ENCODE data around the gene TBCE. TPM values are rescaled to one million over a fixed set of nuclear protein-coding genes. Genes with fewer than 3 reads are reported as not detected.
A peak's percentile ranks its signal among the peaks of the same experiment; 100 is the strongest.

The TBCE gene
- total and polyA plus RNA-seq, 7 donors, result 20.6 to 41.5 (median 26.8) TPM

GRCh38 chr1:235434001-235434400 is 66.8 kb downstream of the TBCE start:
- DNase-seq, result no peak
- Histone ChIP-seq H3K36me3 (ENCODE audit: insufficient read depth in 1 of 2, low read depth in 1 of 2) (peaks cover 0 to 73% of the 10 kb centered on the region in 2 donors), H3K27me3 (ENCODE audit: insufficient read depth in 3 of 3, low read length in 2 of 3) (no peaks in the 10 kb centered on the region), H3K9me3 (no peaks in the 10 kb centered on the region), H3K27ac (no peak overlapping the region), H3K4me1 (no peaks in the 10 kb centered on the region), H3K4me3 (no peak overlapping the region)
- intact Hi-C loops (cut with DNase I), result no loop called here
- no peak for TF ChIP-seq CTCF (IDR thresholded peaks at IDR 0.05)
- ATAC-seq, result no peak
- WGBS, 3 donors, result 89 to 92% (median 90%) methylated on average over 8 of the region's 8 CpGs

GRCh38 chr1:235441159-235441685 is 74.0 kb downstream of the TBCE start:
- Histone ChIP-seq H3K9me3 (no peaks in the 10 kb centered on the region), H3K36me3 (ENCODE audit: insufficient read depth in 1 of 2, low read depth in 1 of 2) (peaks cover 13 to 95% of the 10 kb centered on the region in 2 donors), H3K27ac (peak overlapping the region; percentile 10), H3K4me3 (no peak overlapping the region), H3K4me1 (no peaks in the 10 kb centered on the region), H3K27me3 (ENCODE audit: insufficient read depth in 3 of 3, low read length in 2 of 3) (no peaks in the 10 kb centered on the region)
- intact Hi-C loops (cut with DNase I), result no loop called here
- ATAC-seq (peak; percentile 35 to 72 (median 48)), DNase-seq (no peak)
- whole genome bisulfite sequencing, 3 donors, result 32 to 62% (median 40%) methylated on average over 6 of the region's 6 CpGs
- TF ChIP-seq CTCF (IDR thresholded peaks at IDR 0.05), result no peak

- H3K27me3 ChIP-seq (ENCODE audit: insufficient read depth in 3 of 3, low read length in 2 of 3), result no peaks in the 10 kb centered on the region
- ATAC-seq, result peak; percentile 43 to 77 (median 57)
- no peak for TF ChIP-seq CTCF (IDR thresholded peaks at IDR 0.05)
- no peaks in the 10 kb centered on the region for H3K9me3 ChIP-seq
- 88 to 94% (median 90%) methylated on average over 9 of the region's 9 CpGs for WGBS, 3 donors
- no peak overlapping the region for H3K4me3 ChIP-seq
- H3K36me3 ChIP-seq (ENCODE audit: insufficient read depth in 1 of 2, low read depth in 1 of 2), result peaks cover 17 to 95% of the 10 kb centered on the region in 2 donors
- DNase-seq, result no peak
- intact Hi-C loops (cut with DNase I), result no loop called here
- peak overlapping the region; percentile 24 for H3K27ac ChIP-seq
- no peaks in the 10 kb centered on the region for H3K4me1 ChIP-seq
These were observed 75.7 kb downstream of the TBCE start for GRCh38 chr1:235442788-235443429.

GRCh38 chr1:235448616-235449015 is 81.4 kb downstream of the TBCE start:
- DNase-seq (no peak), ATAC-seq (no peak)
- intact Hi-C loops (cut with DNase I), result no loop called here
- H3K9me3 ChIP-seq, result no peaks in the 10 kb centered on the region
- H3K27me3 ChIP-seq (ENCODE audit: insufficient read depth in 3 of 3, low read length in 2 of 3), result no peaks in the 10 kb centered on the region
- H3K4me1 ChIP-seq, result no peaks in the 10 kb centered on the region
- peaks cover 24 to 100% of the 10 kb centered on the region in 2 donors for H3K36me3 ChIP-seq (ENCODE audit: insufficient read depth in 1 of 2, low read depth in 1 of 2)
- no peak overlapping the region for H3K4me3 ChIP-seq
- TF ChIP-seq CTCF (IDR thresholded peaks at IDR 0.05), result no peak
- H3K27ac ChIP-seq, result no peak overlapping the region
- WGBS, 3 donors, result 81 to 85% (median 85%) methylated on average over 7 of the region's 7 CpGs
